PC-9 (cell line): ENCODE results near the gene PTPRG.

Experiments used
- CTCF ChIP-seq: fragments of 200-600 bp; sonication (generic); conservative IDR thresholded peaks from 2 replicates; pipeline ENCODE4 v1.6.1; 2017; ENCODE audit warnings: mixed run types, antibody characterized with exemption, mild to moderate bottlenecking, moderate library complexity
- EZH2 ChIP-seq: fragments of 200-600 bp; sonication (generic); IDR thresholded peaks from 2 replicates; pipeline ENCODE4 v1.8.0; 2017; ENCODE audit warnings: antibody characterized with exemption, low read depth

GRCh38 chr3:61894988-61895935 lies 333.9 kb downstream of the PTPRG start:
- TF ChIP-seq CTCF (no peak), EZH2 (no peak)
